SU-DHL-6 (cell line): ENCODE results near the gene CYP2J2.

Source experiments
- H2AFZ ChIP-seq: fragments of 200-600 bp; sonication (generic); 2 replicates; pipeline ENCODE4 v1.6.1; 2014; ENCODE audit warnings: low read depth, mild to moderate bottlenecking, moderate library complexity, mixed read lengths, antibody characterized with exemption, low read length; ENCODE audit not compliant: severe bottlenecking
- H3F3A ChIP-seq: fragments of 200-600 bp; shearing (Covaris generic); 2 replicates; pipeline ENCODE4 v1.6.0; 2016; ENCODE audit warnings: antibody characterized with exemption, mild to moderate bottlenecking; ENCODE audit not compliant: insufficient read depth
- H3K27ac ChIP-seq: fragments of 200-600 bp; sonication (generic); 2 replicates; pipeline ENCODE4 v1.5.1; 2016; ENCODE audit warnings: low read depth, mild to moderate bottlenecking, low read length, moderate library complexity, mixed read lengths
- H3K27me3 ChIP-seq: fragments of 200-600 bp; sonication (generic), shearing (Covaris generic); 2 replicates; pipeline ENCODE4 v1.6.0; 2014; ENCODE audit warnings: mild to moderate bottlenecking, low read length
- H3K36me3 ChIP-seq: fragments of 200-600 bp; sonication (generic); 2 replicates; pipeline ENCODE4 v1.6.1; 2014; ENCODE audit warnings: mild to moderate bottlenecking, low read length, mixed read lengths
- H3K4me2 ChIP-seq: fragments of 300-600, 200-600 bp; shearing (Covaris generic), sonication (generic); 2 replicates; pipeline ENCODE4 v1.6.0; 2014; ENCODE audit warnings: low read length, low read depth, mild to moderate bottlenecking; ENCODE audit not compliant: poor library complexity, severe bottlenecking
- H3K4me3 ChIP-seq: fragments of 200-600 bp; sonication (generic); 2 replicates; pipeline ENCODE4 v1.5.1; 2014; ENCODE audit warnings: antibody characterized with exemption, low read length, mild to moderate bottlenecking, mixed read lengths; ENCODE audit not compliant: insufficient read depth, poor library complexity, severe bottlenecking
- H3K79me2 ChIP-seq: fragments of 200-600 bp; sonication (generic); 2 replicates; pipeline ENCODE4 v1.6.1; 2014; ENCODE audit warnings: mild to moderate bottlenecking, low read length, moderate library complexity; ENCODE audit not compliant: insufficient read depth
- H3K9ac ChIP-seq: fragments of 200-600 bp; sonication (generic); 2 replicates; pipeline ENCODE4 v1.7.0; 2014; ENCODE audit warnings: mild to moderate bottlenecking, low read length
- H3K9me2 ChIP-seq: fragments of 200-600 bp; sonication (generic); replicated peaks from 2 replicates; pipeline ENCODE4 v1.6.1; 2014; ENCODE audit warnings: low read length; ENCODE audit not compliant: insufficient read depth
- H3K9me3 ChIP-seq: fragments of 200-600 bp; sonication (generic); 2 replicates; pipeline ENCODE4 v1.6.1; 2014; ENCODE audit warnings: low read length, mixed read lengths; ENCODE audit not compliant: insufficient read depth
- H4K20me1 ChIP-seq: fragments of 200-600 bp; sonication (generic); 2 replicates; pipeline ENCODE4 v1.6.1; 2014; ENCODE audit warnings: low read depth, mild to moderate bottlenecking, antibody characterized with exemption, low read length, moderate library complexity, mixed read lengths
- CTCF ChIP-seq: fragments of 200-600 bp; sonication (generic); IDR thresholded peaks from one replicate; pipeline ENCODE4 v1.5.1; 2017; ENCODE audit warnings: antibody characterized with exemption, mild to moderate bottlenecking, low read length, moderate library complexity; ENCODE audit not compliant: insufficient read depth, poor library complexity, severe bottlenecking
- EZH2phosphoT487 ChIP-seq: fragments of 200-600 bp; sonication (generic), shearing (Covaris generic); conservative IDR thresholded peaks from 2 replicates; pipeline ENCODE4 v1.6.1; 2018; ENCODE audit warnings: mild to moderate bottlenecking, antibody characterized with exemption, low read length, moderate library complexity, mixed read lengths

Gene CYP2J2

GRCh38 chr1:59939393-59939792 is 12.8 kb upstream of the CYP2J2 start:
- H3K9me2 ChIP-seq = no peaks in the 10 kb centered on the region
- no peaks in the 10 kb centered on the region for H3K27me3 ChIP-seq
- no peaks in the 10 kb centered on the region for H3K36me3 ChIP-seq
- no peaks in the 10 kb centered on the region for H3F3A ChIP-seq
- no peak overlapping the region for H3K4me2 ChIP-seq
- H3K79me2 ChIP-seq = no peaks in the 10 kb centered on the region
- H3K27ac ChIP-seq = no peak overlapping the region
- no peak overlapping the region for H3K4me3 ChIP-seq
- H3K9me3 ChIP-seq = no peaks in the 10 kb centered on the region
- no peak overlapping the region for H2AFZ ChIP-seq
- H4K20me1 ChIP-seq = no peaks in the 10 kb centered on the region
- TF ChIP-seq EZH2phosphoT487 = no peak
- TF ChIP-seq CTCF = no peak
- no peak overlapping the region for H3K9ac ChIP-seq

GRCh38 chr1:59937636-59938210 is 11.2 kb upstream of the CYP2J2 start:
- Histone ChIP-seq H4K20me1 (no peaks in the 10 kb centered on the region), H3K4me2 (no peak overlapping the region), H3K4me3 (no peak overlapping the region), H3K9me2 (no peaks in the 10 kb centered on the region), H3K9me3 (no peaks in the 10 kb centered on the region), H3K79me2 (no peaks in the 10 kb centered on the region), H3F3A (no peaks in the 10 kb centered on the region), H3K9ac (no peak overlapping the region), H3K36me3 (no peaks in the 10 kb centered on the region), H3K27ac (no peak overlapping the region), H3K27me3 (no peaks in the 10 kb centered on the region), H2AFZ (no peak overlapping the region)
- TF ChIP-seq EZH2phosphoT487 (no peak), CTCF (no peak)

- TF ChIP-seq EZH2phosphoT487 = no peak
- TF ChIP-seq CTCF = no peak
- Histone ChIP-seq H3K9ac (no peak overlapping the region), H3K4me3 (no peak overlapping the region), H3K4me2 (no peak overlapping the region), H3K36me3 (no peaks in the 10 kb centered on the region), H2AFZ (no peak overlapping the region), H3K27ac (no peak overlapping the region), H3K9me2 (no peaks in the 10 kb centered on the region), H3F3A (no peaks in the 10 kb centered on the region), H3K9me3 (no peaks in the 10 kb centered on the region), H3K27me3 (no peaks in the 10 kb centered on the region), H3K79me2 (no peaks in the 10 kb centered on the region), H4K20me1 (no peaks in the 10 kb centered on the region)
Observed at GRCh38 chr1:59936358-59936821, 9.8 kb upstream of the CYP2J2 start.
